Tibial nerve (tissue), 4 donors: ENCODE results near the gene ROPN1L. TPM values are rescaled to one million over a fixed set of nuclear protein-coding genes. Genes with fewer than 3 reads are reported as not detected.

ENCODE experiments used
- DNase-seq, 2 donors: peaks; one replicate each; pipeline ENCODE4 v3.0.0-alpha.2; 2019; ENCODE audit warnings: low spot score in 2 of 2
- H3K27ac ChIP-seq, 4 donors: fragments of 200-600 bp; sonication (generic) in 3 of 4; one replicate each; pipeline ENCODE4 v1.5.1; 2017 to 2019; ENCODE audit warnings: mild to moderate bottlenecking in 1 of 4
- H3K27me3 ChIP-seq, 2 donors: fragments of 200-600 bp; sonication (generic) in 1 of 2; one replicate each; pipeline versions ENCODE4 v1.5.1 to v1.6.0; 2017 to 2019
- H3K36me3 ChIP-seq, 3 donors: fragments of 200-600 bp; sonication (generic); one replicate each; pipeline ENCODE4 v1.5.1; 2018 to 2019
- H3K4me1 ChIP-seq, 4 donors: fragments of 200-600 bp; sonication (generic) in 3 of 4; one replicate each; pipeline ENCODE4 v1.5.1; 2017 to 2019
- H3K4me3 ChIP-seq, 4 donors: fragments of 200-600 bp; sonication (generic) in 3 of 4; one replicate each; pipeline ENCODE4 v1.5.1; 2017 to 2019; ENCODE audit warnings: mild to moderate bottlenecking in 1 of 4, moderate library complexity in 1 of 4
- H3K9me3 ChIP-seq, 4 donors: fragments of 200-600 bp; sonication (generic) in 3 of 4; one replicate each; pipeline ENCODE4 v1.5.1; 2017 to 2019
- CTCF ChIP-seq, 5 experiments: fragments of 200-600 bp in 3 of 5; fragments of 450-650 bp in 2 of 5; sonication (generic) in 3 of 5; IDR thresholded peaks; one replicate each; pipeline ENCODE4 v1.5.1; 2016 to 2019; ENCODE audit warnings: antibody characterized with exemption in 5 of 5, mild to moderate bottlenecking in 3 of 5, moderate library complexity in 2 of 5
- EP300 ChIP-seq, 2 donors: sonication (generic); formaldehyde crosslinking; IDR thresholded peaks; one replicate each; pipeline ENCODE4 v1.6.1; 2017; ENCODE audit warnings: antibody characterized with exemption in 2 of 2, mild to moderate bottlenecking in 1 of 2
- POLR2A ChIP-seq, 2 donors: fragments of 450-650 bp; IDR thresholded peaks; one replicate each; pipeline ENCODE4 v1.6.1; 2017; ENCODE audit warnings: antibody characterized with exemption in 2 of 2, mild to moderate bottlenecking in 2 of 2, moderate library complexity in 2 of 2
- WGBS, 2 donors: methylation state at CpG; one replicate each; pipeline ENCODE4 v1.1.5; 2018; 5-methylcytosine and 5-hydroxymethylcytosine counted together
- total RNA-seq, 4 donors: library from RNA; depleted of rRNA; stranded (reverse); fragments of >200 nt; gene quantifications; one replicate each; pipeline ENCODE4 v1.1.0, GENCODE V29; 2016

ROPN1L gene
- total RNA-seq, 4 donors from 2014 or later = 0.98 TPM; not detected in 3

- 85% methylated on average over 3 of the region's 3 CpGs for WGBS, 2 donors
- H3K4me1 ChIP-seq = peaks cover 0 to 3% (median 0%) of the 10 kb centered on the region in 4 donors
- no peak overlapping the region for H3K4me3 ChIP-seq
- no peaks in the 10 kb centered on the region for H3K27me3 ChIP-seq
- no peaks in the 10 kb centered on the region for H3K36me3 ChIP-seq
- H3K9me3 ChIP-seq = peaks cover 0 to 16% (median 2%) of the 10 kb centered on the region in 4 donors
- no peak for DNase-seq
- no peak for TF ChIP-seq CTCF (IDR thresholded peaks at IDR 0.05)
- TF ChIP-seq POLR2A (IDR thresholded peaks at IDR 0.05) = no peak
- TF ChIP-seq EP300 (IDR thresholded peaks at IDR 0.05) = no peak
- no peak overlapping the region for H3K27ac ChIP-seq
Observed at GRCh38 chr5:10476878-10477277, 35.2 kb downstream of the ROPN1L start.

GRCh38 chr5:10477943-10478342, 36.3 kb downstream of the ROPN1L start:
- Histone ChIP-seq H3K27me3 (no peaks in the 10 kb centered on the region), H3K4me3 (no peak overlapping the region), H3K4me1 (peaks cover 0 to 3% (median 0%) of the 10 kb centered on the region in 4 donors), H3K9me3 (peaks cover 0 to 16% (median 2%) of the 10 kb centered on the region in 4 donors), H3K36me3 (no peaks in the 10 kb centered on the region), H3K27ac (no peak overlapping the region)
- DNase-seq = no peak
- no peak for TF ChIP-seq POLR2A (IDR thresholded peaks at IDR 0.05)
- TF ChIP-seq CTCF (IDR thresholded peaks at IDR 0.05) = no peak
- TF ChIP-seq EP300 (IDR thresholded peaks at IDR 0.05) = no peak
- 93% methylated on average over 6 of the region's 6 CpGs for WGBS, 2 donors

GRCh38 chr5:10478436-10478835, 36.8 kb downstream of the ROPN1L start:
- 69 to 73% methylated on average over 5 of the region's 5 CpGs for WGBS, 2 donors
- no peaks in the 10 kb centered on the region for H3K27me3 ChIP-seq
- TF ChIP-seq CTCF (IDR thresholded peaks at IDR 0.05) (no peak), EP300 (IDR thresholded peaks at IDR 0.05) (no peak), POLR2A (IDR thresholded peaks at IDR 0.05) (no peak)

GRCh38 chr5:10479154-10479721, 37.6 kb downstream of the ROPN1L start:
- no peak for DNase-seq
- H3K27me3 ChIP-seq = no peaks in the 10 kb centered on the region
- WGBS, 2 donors = 67 to 75% methylated on average over 9 to 11 of the region's 11 CpGs
- peaks cover 0 to 16% (median 2%) of the 10 kb centered on the region in 4 donors for H3K9me3 ChIP-seq
- peaks cover 0 to 2% (median 0%) of the 10 kb centered on the region in 4 donors for H3K4me1 ChIP-seq
- no peaks in the 10 kb centered on the region for H3K36me3 ChIP-seq
- no peak overlapping the region for H3K4me3 ChIP-seq
- no peak for TF ChIP-seq CTCF (IDR thresholded peaks at IDR 0.05)
- TF ChIP-seq POLR2A (IDR thresholded peaks at IDR 0.05) = no peak
- no peak for TF ChIP-seq EP300 (IDR thresholded peaks at IDR 0.05)
- no peak overlapping the region for H3K27ac ChIP-seq

More at GRCh38 chr5:10478436-10478835, 36.8 kb downstream of the ROPN1L start:
- Histone ChIP-seq H3K36me3 (no peaks in the 10 kb centered on the region), H3K4me3 (no peak overlapping the region), H3K9me3 (peaks cover 0 to 16% (median 2%) of the 10 kb centered on the region in 4 donors), H3K27ac (no peak overlapping the region), H3K4me1 (peaks cover 0 to 3% (median 0%) of the 10 kb centered on the region in 4 donors)
- no peak for DNase-seq

- DNase-seq = no peak
- WGBS, 2 donors = 59 to 66% methylated on average over 11 to 12 of the region's 12 CpGs
Observed at GRCh38 chr5:10480237-10480985, 38.7 kb downstream of the ROPN1L start.

More at GRCh38 chr5:10480237-10480985, 38.7 kb downstream of the ROPN1L start:
- H3K36me3 ChIP-seq = no peaks in the 10 kb centered on the region
- H3K4me3 ChIP-seq = no peak overlapping the region
- no peak for TF ChIP-seq CTCF (IDR thresholded peaks at IDR 0.05)
- TF ChIP-seq EP300 (IDR thresholded peaks at IDR 0.05) = no peak
- peak overlapping the region in 1 of 4 donors; percentile 27 for H3K27ac ChIP-seq
- no peaks in the 10 kb centered on the region for H3K27me3 ChIP-seq
- H3K4me1 ChIP-seq = peaks cover 0 to 8% (median 0%) of the 10 kb centered on the region in 4 donors
- H3K9me3 ChIP-seq = peaks cover 0 to 8% (median 2%) of the 10 kb centered on the region in 4 donors
